B cell (primary cell): ENCODE data around the gene BAIAP2L1. TPM values are rescaled to one million over a fixed set of nuclear protein-coding genes. Genes with fewer than 3 reads are reported as not detected.

Source experiments
- ATAC-seq: fragments of 200-7000 bp; cut with Tn5 transposase; one replicate; pipeline ENCODE4 v1.10.0; 2021; ENCODE audit warnings: low read depth, mild to moderate bottlenecking, moderate number of reproducible peaks, moderate library complexity
- CTCF ChIA-PET: fragments of 350-600 bp; sonication (Branson Sonifier 250); formaldehyde crosslinking; loops from one replicate; lab custom pipeline; 2021; ENCODE audit warnings: antibody characterized with exemption, inconsistent platforms; lab: Charles Lee
- POLR2A ChIA-PET: fragments of 350-600 bp; sonication (Branson Sonifier 250); formaldehyde crosslinking; loops from one replicate; lab custom pipeline; 2021; ENCODE audit warnings: antibody characterized with exemption; lab: Charles Lee
- DNase-seq: peaks from one replicate; pipeline ENCODE4 v3.0.0; 2013
- H2AFZ ChIP-seq: 2 replicates; pipeline ENCODE4 v1.6.1; 2012; ENCODE audit warnings: mild to moderate bottlenecking, low read depth, low read length; ENCODE audit not compliant: insufficient read depth, poor library complexity, severe bottlenecking
- H3K27ac ChIP-seq, 2 donors: 1 replicate in 1 of 2; 2 replicates in 1 of 2; pipeline ENCODE4 v1.5.1; 2012 to 2013; ENCODE audit warnings: low read length in 2 of 2, mild to moderate bottlenecking in 2 of 2, moderate library complexity in 1 of 2
- H3K27me3 ChIP-seq, 4 experiments: fragments of 200-600 bp in 1 of 4; sonication (generic) in 1 of 4; replicated peaks in 1 of 4; 1 replicate in 2 of 4; 2 replicates in 2 of 4; pipeline versions ENCODE4 v1.6.1 to v1.7.0; 2013 to 2016; ENCODE audit warnings: low read length in 3 of 4, mild to moderate bottlenecking in 2 of 4, mixed read lengths in 1 of 4, moderate library complexity in 1 of 4; ENCODE audit not compliant: insufficient read depth in 4 of 4, control insufficient read depth in 3 of 4; ENCODE audit errors: control extremely low read depth in 1 of 4
- H3K36me3 ChIP-seq, 2 experiments: replicated peaks in 1 of 2; 1 replicate in 1 of 2; 2 replicates in 1 of 2; pipeline versions ENCODE4 v1.6.1 to v1.7.1; 2013; ENCODE audit warnings: low read length in 1 of 2; ENCODE audit not compliant: insufficient read depth in 2 of 2, control insufficient read depth in 1 of 2; ENCODE audit errors: control extremely low read depth in 1 of 2, extremely low read depth in 1 of 2
- H3K4me1 ChIP-seq, 2 donors: fragments of 200-600 bp in 1 of 2; sonication (generic) in 1 of 2; 1 replicate in 1 of 2; 2 replicates in 1 of 2; pipeline versions ENCODE4 v1.5.1 to v1.6.1; 2013 to 2017; ENCODE audit warnings: low read length in 2 of 2; ENCODE audit not compliant: control insufficient read depth in 2 of 2, insufficient read depth in 2 of 2
- H3K4me2 ChIP-seq: replicated peaks from 2 replicates; pipeline ENCODE3; 2012; ENCODE audit warnings: mild to moderate bottlenecking, low read depth, low read length; ENCODE audit not compliant: poor library complexity, severe bottlenecking
- H3K4me3 ChIP-seq, 5 experiments: fragments of 200-600 bp in 1 of 5; sonication (generic) in 1 of 5; 1 replicate in 3 of 5; 2 replicates in 2 of 5; pipeline versions ENCODE4 v1.5.1 to v1.7.0; 2011 to 2016; ENCODE audit warnings: low read length in 4 of 5, mild to moderate bottlenecking in 4 of 5, low read depth in 2 of 5, control low read depth in 1 of 5, moderate library complexity in 1 of 5; ENCODE audit not compliant: insufficient read depth in 1 of 5; ENCODE audit errors: control extremely low read depth in 1 of 5, extremely low read depth in 1 of 5
- H3K79me2 ChIP-seq: fragments of 200-600 bp; sonication (generic); one replicate; pipeline ENCODE4 v1.6.0; 2016; ENCODE audit warnings: low read length; ENCODE audit not compliant: control insufficient read depth, insufficient read depth
- H3K9ac ChIP-seq: fragments of 200-600 bp; sonication (generic); 2 replicates; pipeline ENCODE4 v1.6.1; 2017; ENCODE audit warnings: mild to moderate bottlenecking, low read length, moderate library complexity
- H3K9me3 ChIP-seq, 3 donors: one replicate each; pipeline versions ENCODE4 v1.6.1 to v1.7.1; 2013; ENCODE audit warnings: low read length in 2 of 3; ENCODE audit not compliant: control insufficient read depth in 2 of 3, insufficient read depth in 1 of 3; ENCODE audit errors: control extremely low read depth in 1 of 3
- H4K20me1 ChIP-seq: 2 replicates; pipeline ENCODE4 v1.6.0; 2012; ENCODE audit warnings: mild to moderate bottlenecking, low read length; ENCODE audit not compliant: insufficient read depth, control insufficient read depth, poor library complexity, severe bottlenecking
- H3K27ac Mint-ChIP-seq: one replicate; pipeline ENCODE4 v1.8.0; 2021; ENCODE audit warnings: mixed read lengths
- H3K27me3 Mint-ChIP-seq: one replicate; pipeline ENCODE4 v1.8.0; 2021; ENCODE audit warnings: mixed read lengths
- H3K4me1 Mint-ChIP-seq: one replicate; pipeline ENCODE4 v1.8.0; 2021; ENCODE audit warnings: mixed read lengths
- H3K4me3 Mint-ChIP-seq: one replicate; pipeline ENCODE4 v1.8.0; 2021; ENCODE audit warnings: mixed read lengths
- H3K9me3 Mint-ChIP-seq: one replicate; pipeline ENCODE4 v1.8.0; 2022; ENCODE audit warnings: mixed read lengths; ENCODE audit not compliant: insufficient read depth
- EZH2 ChIP-seq: IDR thresholded peaks from 2 replicates; pipeline ENCODE4 v1.6.1; 2012; ENCODE audit warnings: borderline replicate concordance, low read depth, mild to moderate bottlenecking, moderate library complexity, low read length; ENCODE audit not compliant: insufficient read depth, poor library complexity, severe bottlenecking
- WGBS: methylation state at CpG from one replicate; pipeline ENCODE4 v1.1.5; 2013; ENCODE audit warnings: missing lambda C conversion rate; ENCODE audit not compliant: insufficient coverage; 5-methylcytosine and 5-hydroxymethylcytosine counted together
- intact Hi-C: fragments of 100-400 bp; cut with micrococcal nuclease; formaldehyde crosslinking; loops from one replicate; pipeline ENCODE4 v1.10.0; 2022
- polyA plus RNA-seq: library from polyadenylated mRNA; depleted of rRNA; stranded (reverse); fragments of >200 nt; gene quantifications from 2 replicates; pipeline ENCODE4 v1.2.3, GENCODE V29; 2012
- total RNA-seq, 2 donors: library from RNA; stranded (reverse); fragments of 120-200 nt in 1 of 2; gene quantifications; 1 replicate in 1 of 2; 2 replicates in 1 of 2; pipeline versions ENCODE4 v1.2.3 to v1.2.4, GENCODE V29; 2013 to 2022
- TF ChIP-seq, protein P1 (sequence below): fragments of 200-600 bp; IDR thresholded peaks from one replicate; pipeline ENCODE4 v1.8.0; 2022; ENCODE audit warnings: antibody characterized with exemption, mild to moderate bottlenecking

The BAIAP2L1 gene
- total and polyA plus RNA-seq, 2 donors (not counting 1 experiment from before 2014, with no cell fraction given) = 1.5 to 3.7 TPM

DNA sequence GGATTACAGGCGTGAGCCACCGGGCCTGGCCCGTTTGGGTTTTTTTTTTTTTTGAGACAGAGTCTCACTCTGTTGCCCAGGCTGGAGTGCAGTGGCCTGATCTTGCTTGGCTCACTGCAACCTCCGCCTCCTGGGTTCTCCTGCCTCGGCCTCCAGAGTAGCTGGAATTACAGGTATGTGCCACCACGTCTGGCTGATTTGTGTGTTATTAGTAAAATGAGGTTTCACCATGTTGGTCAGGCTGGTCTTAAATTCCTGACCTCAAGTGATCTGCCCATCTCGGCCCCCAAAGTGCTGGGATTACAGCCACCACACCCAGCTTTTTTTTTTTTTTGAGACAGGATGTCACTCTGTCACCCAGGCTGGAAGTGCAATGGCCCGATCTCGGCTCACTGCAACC lies 5.9 kb upstream of the BAIAP2L1 start:
- Histone ChIP-seq H4K20me1 (no peaks in the 10 kb centered on the region), H2AFZ (no peak overlapping the region), H3K9me3 (peaks cover 0 to 6% (median 0%) of the 10 kb centered on the region in 3 donors), H3K4me3 (no peak overlapping the region), H3K27me3 (peaks cover 0 to 7% (median 0%) of the 10 kb centered on the region in 4 experiments), H3K27ac (no peak overlapping the region), H3K9ac (no peak overlapping the region), H3K4me1 (no peaks in the 10 kb centered on the region), H3K4me2 (no peak overlapping the region), H3K79me2 (no peaks in the 10 kb centered on the region), H3K36me3 (no peaks in the 10 kb centered on the region)
- CTCF ChIA-PET = no interaction called here
- Mint-ChIP-seq H3K4me1 (peaks cover 8% of the 10 kb centered on the region), H3K4me3 (no peak overlapping the region), H3K9me3 (no peaks in the 10 kb centered on the region), H3K27ac (no peak overlapping the region), H3K27me3 (peaks cover 15% of the 10 kb centered on the region)
- TF ChIP-seq, protein P1, sequence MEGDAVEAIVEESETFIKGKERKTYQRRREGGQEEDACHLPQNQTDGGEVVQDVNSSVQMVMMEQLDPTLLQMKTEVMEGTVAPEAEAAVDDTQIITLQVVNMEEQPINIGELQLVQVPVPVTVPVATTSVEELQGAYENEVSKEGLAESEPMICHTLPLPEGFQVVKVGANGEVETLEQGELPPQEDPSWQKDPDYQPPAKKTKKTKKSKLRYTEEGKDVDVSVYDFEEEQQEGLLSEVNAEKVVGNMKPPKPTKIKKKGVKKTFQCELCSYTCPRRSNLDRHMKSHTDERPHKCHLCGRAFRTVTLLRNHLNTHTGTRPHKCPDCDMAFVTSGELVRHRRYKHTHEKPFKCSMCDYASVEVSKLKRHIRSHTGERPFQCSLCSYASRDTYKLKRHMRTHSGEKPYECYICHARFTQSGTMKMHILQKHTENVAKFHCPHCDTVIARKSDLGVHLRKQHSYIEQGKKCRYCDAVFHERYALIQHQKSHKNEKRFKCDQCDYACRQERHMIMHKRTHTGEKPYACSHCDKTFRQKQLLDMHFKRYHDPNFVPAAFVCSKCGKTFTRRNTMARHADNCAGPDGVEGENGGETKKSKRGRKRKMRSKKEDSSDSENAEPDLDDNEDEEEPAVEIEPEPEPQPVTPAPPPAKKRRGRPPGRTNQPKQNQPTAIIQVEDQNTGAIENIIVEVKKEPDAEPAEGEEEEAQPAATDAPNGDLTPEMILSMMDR = no peak
- TF ChIP-seq EZH2 = no peak
- ATAC-seq (no peak), DNase-seq (no peak)
- WGBS = 93% methylated on average over 6 of the region's 9 CpGs
- intact Hi-C loops = no loop called here
- POLR2A ChIA-PET = interaction anchor here (0.7 kb wide), 1 partner anchor 247 kb away, joined by 5 read pairs; no protein-coding TSS in a partner anchor

DNA sequence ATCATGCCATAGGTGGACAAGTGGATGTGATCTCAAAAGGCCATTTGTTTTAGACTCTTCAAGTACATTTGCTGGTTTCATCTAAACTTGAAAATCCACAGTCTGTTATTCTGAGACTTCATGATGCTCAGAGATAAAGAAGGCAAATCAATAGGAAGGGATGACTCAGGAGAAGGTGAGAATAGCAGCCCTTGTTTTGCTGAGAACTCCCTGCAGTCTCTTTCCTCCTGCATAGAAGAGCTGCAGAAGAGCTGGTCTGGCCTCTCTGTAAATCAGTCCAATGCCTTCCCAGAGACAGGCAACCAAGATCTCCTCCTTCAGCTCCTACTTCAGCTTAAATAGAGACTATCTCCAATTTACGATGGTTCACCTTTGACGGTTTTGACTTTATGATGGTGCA lies 4.0 kb upstream of the BAIAP2L1 start:
- Histone ChIP-seq H3K9ac (no peak overlapping the region), H3K4me1 (peaks cover 7 to 12% of the 10 kb centered on the region in 2 donors), H2AFZ (no peak overlapping the region), H3K4me2 (no peak overlapping the region), H3K79me2 (no peaks in the 10 kb centered on the region), H3K9me3 (peaks cover 0 to 11% (median 0%) of the 10 kb centered on the region in 3 donors), H3K4me3 (no peak overlapping the region), H4K20me1 (no peaks in the 10 kb centered on the region), H3K27me3 (peaks cover 0 to 20% (median 4%) of the 10 kb centered on the region in 4 experiments), H3K36me3 (no peaks in the 10 kb centered on the region), H3K27ac (no peak overlapping the region)
- Mint-ChIP-seq H3K9me3 (no peaks in the 10 kb centered on the region), H3K27me3 (peaks cover 14% of the 10 kb centered on the region), H3K4me1 (peaks cover 14% of the 10 kb centered on the region), H3K4me3 (no peak overlapping the region), H3K27ac (no peak overlapping the region)
- TF ChIP-seq EZH2 = no peak
- TF ChIP-seq, protein P1 = no peak
- ChIA-PET CTCF (no interaction called here), POLR2A (no interaction called here)
- DNase-seq (no peak), ATAC-seq (no peak)
- no CpG with 5 or more reads among the region's 2 CpGs for WGBS
- intact Hi-C loops = loop anchor here (5.0 kb wide), 1 partner anchor 88 kb away; no protein-coding TSS in a partner anchor
